ENCODE results near the gene CHCHD10. TPM values are rescaled to one million over a fixed set of nuclear protein-coding genes. Genes with fewer than 3 reads are reported as not detected.

Gene CHCHD10
- polyA plus RNA-seq, 1 of the 3 experiments (the other 2 are of a cell fraction): 70.1 TPM

- H3K27me3 ChIP-seq (ENCODE audit: insufficient read depth): no peaks in the 10 kb centered on the region
- no peaks in the 10 kb centered on the region for H3K79me2 ChIP-seq (ENCODE audit: insufficient read depth)
- no peak overlapping the region for H3K27ac ChIP-seq (ENCODE audit: low read depth in 2 of 2, low read length in 1 of 2)
- POLR2A ChIA-PET: interaction anchor here (0.9 to 1.6 kb wide), 4 partner anchors 12 to 76 kb away, joined by 3 to 4 read pairs (median 4); partner anchors contain the start of gene SMARCB1
- no peak overlapping the region; the same call in 1 of the 2 replicates for H3K4me2 ChIP-seq
- H3K4me3 ChIP-seq (ENCODE audit: low read depth in 2 of 2, low read length in 1 of 2): no peak overlapping the region
- H3K9ac ChIP-seq: no peak overlapping the region
- peaks cover 4 to 34% of the 10 kb centered on the region in 2 experiments; a peak in 2 of 4 replicates for H3K4me1 ChIP-seq (ENCODE audit: control insufficient read depth in 1 of 2, insufficient read depth in 2 of 2, low read depth in 1 of 2, low read length in 1 of 2)
- H3K9me2 ChIP-seq: no peaks in the 10 kb centered on the region
- DNase-seq: no peak
- H2AFZ ChIP-seq (ENCODE audit: low read depth): no peak overlapping the region
- no peak for TF ChIP-seq GABPA (IDR thresholded peaks at IDR 0.05; ENCODE audit: low read depth)
- TF ChIP-seq FOXM1 (IDR thresholded peaks at IDR 0.05; ENCODE audit: low read depth): no peak
- TF ChIP-seq REST (IDR thresholded peaks at IDR 0.05; ENCODE audit: low read depth, low read length): no peak
- no peak for TF ChIP-seq FOSL2 (IDR thresholded peaks at IDR 0.05; ENCODE audit: borderline replicate concordance, low read depth)
- TF ChIP-seq, protein P1, sequence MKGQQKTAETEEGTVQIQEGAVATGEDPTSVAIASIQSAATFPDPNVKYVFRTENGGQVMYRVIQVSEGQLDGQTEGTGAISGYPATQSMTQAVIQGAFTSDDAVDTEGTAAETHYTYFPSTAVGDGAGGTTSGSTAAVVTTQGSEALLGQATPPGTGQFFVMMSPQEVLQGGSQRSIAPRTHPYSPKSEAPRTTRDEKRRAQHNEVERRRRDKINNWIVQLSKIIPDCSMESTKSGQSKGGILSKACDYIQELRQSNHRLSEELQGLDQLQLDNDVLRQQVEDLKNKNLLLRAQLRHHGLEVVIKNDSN (IDR thresholded peaks at IDR 0.05; ENCODE audit: borderline replicate concordance, low read depth): no peak
- TF ChIP-seq MXI1 (IDR thresholded peaks at IDR 0.05; ENCODE audit: low read depth, low read length): no peak
- TF ChIP-seq ELF1 (IDR thresholded peaks at IDR 0.05): no peak
- H3K36me3 ChIP-seq (replicated peaks in 1 of 2; ENCODE audit: control insufficient read depth in 1 of 2, insufficient read depth in 2 of 2, low read length in 1 of 2): peaks cover 0 to 3% of the 10 kb centered on the region in 2 experiments
- no peaks in the 10 kb centered on the region for H3K9me3 ChIP-seq
- H3F3A ChIP-seq (replicated peaks; ENCODE audit: insufficient read depth): peaks cover 16% of the 10 kb centered on the region
- CTCF ChIA-PET: interaction anchor here (0.8 to 14.9 kb wide), 5 partner anchors 8 to 82 kb away, joined by 3 to 277 read pairs (median 11); partner anchors contain the start of gene SLC2A11
- H4K20me1 ChIP-seq (ENCODE audit: insufficient read depth): no peaks in the 10 kb centered on the region
- 100% methylated on average over 1 of the region's 2 CpGs for WGBS (ENCODE audit: low lambda C conversion rate)
Measured at GRCh38 chr22:23774922-23775436, 7.2 kb upstream of the CHCHD10 start.

DNA sequence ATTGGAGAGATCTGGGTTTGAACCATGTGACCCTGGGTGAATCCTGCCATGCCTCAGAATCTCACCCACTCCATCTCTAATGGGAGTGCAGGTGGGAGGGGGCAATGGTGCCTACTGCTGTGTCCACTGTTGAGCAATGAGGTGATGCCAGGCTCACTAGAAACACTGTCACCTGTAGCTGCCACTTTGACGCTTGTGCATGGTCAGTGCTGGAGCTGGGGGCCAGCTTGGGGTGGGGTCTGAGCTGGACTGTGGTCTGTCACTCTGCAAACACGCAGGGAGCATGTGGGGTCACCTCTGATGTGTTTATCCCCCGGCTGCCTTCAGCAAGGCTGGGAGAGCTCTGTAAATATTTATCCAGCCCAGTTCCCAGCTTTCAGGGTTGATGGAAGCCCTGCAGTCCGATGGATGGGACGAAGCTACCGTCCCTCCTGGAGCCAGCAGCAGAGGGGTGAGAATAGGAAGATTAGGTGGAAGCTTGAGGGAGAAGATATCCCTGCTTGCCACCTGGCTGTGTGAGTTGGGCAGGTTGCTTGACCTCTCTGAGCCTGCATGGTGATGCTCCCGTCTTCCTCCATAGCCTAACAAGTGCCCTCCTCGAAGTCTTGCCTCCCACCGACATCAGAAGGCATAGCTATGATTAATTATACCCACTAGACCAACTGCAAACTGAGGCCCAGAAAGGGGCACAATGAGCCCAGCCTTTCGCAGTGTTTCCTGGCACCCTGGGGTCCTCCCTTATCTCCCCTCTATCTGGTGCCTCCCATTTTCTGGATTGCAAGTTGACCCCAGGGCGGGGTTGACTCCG, 6.5 kb upstream of the CHCHD10 start:
- Histone ChIP-seq H3K27me3 (ENCODE audit: insufficient read depth) (no peaks in the 10 kb centered on the region), H3F3A (replicated peaks; ENCODE audit: insufficient read depth) (peaks cover 16% of the 10 kb centered on the region), H3K9ac (no peak overlapping the region), H3K36me3 (replicated peaks in 1 of 2; ENCODE audit: control insufficient read depth in 1 of 2, insufficient read depth in 2 of 2, low read length in 1 of 2) (no peaks in the 10 kb centered on the region), H3K9me2 (no peaks in the 10 kb centered on the region), H3K27ac (ENCODE audit: low read depth in 2 of 2, low read length in 1 of 2) (no peak overlapping the region), H4K20me1 (ENCODE audit: insufficient read depth) (no peaks in the 10 kb centered on the region), H3K4me2 (peak overlapping the region; percentile 86; the same call in 1 of the 2 replicates), H2AFZ (ENCODE audit: low read depth) (no peak overlapping the region), H3K79me2 (ENCODE audit: insufficient read depth) (no peaks in the 10 kb centered on the region), H3K4me3 (ENCODE audit: low read depth in 2 of 2, low read length in 1 of 2) (no peak overlapping the region), H3K4me1 (ENCODE audit: control insufficient read depth in 1 of 2, insufficient read depth in 2 of 2, low read depth in 1 of 2, low read length in 1 of 2) (peaks cover 4 to 34% of the 10 kb centered on the region in 2 experiments; a peak in 2 of 4 replicates), H3K9me3 (no peaks in the 10 kb centered on the region)
- ChIA-PET CTCF (interaction anchor here (0.9 to 14.9 kb wide), 4 partner anchors 15 to 83 kb away, joined by 4 to 277 read pairs (median 12); partner anchors contain the start of gene SLC2A11), POLR2A (interaction anchor here (0.9 to 1.6 kb wide), 4 partner anchors 12 to 76 kb away, joined by 3 to 4 read pairs (median 4); partner anchors contain the start of gene SMARCB1)
- 92% methylated on average over 11 of the region's 12 CpGs for WGBS (ENCODE audit: low lambda C conversion rate)
- DNase-seq: no peak
- TF ChIP-seq RCOR1 (IDR thresholded peaks at IDR 0.05; ENCODE audit: low read length) (no peak), FOSL2 (IDR thresholded peaks at IDR 0.05; ENCODE audit: borderline replicate concordance, low read depth) (no peak), REST (IDR thresholded peaks at IDR 0.05; ENCODE audit: low read depth, low read length) (no peak), FOXJ3 (CRISPR knock-in tag; IDR thresholded peaks at IDR 0.05) (no peak)
- TF ChIP-seq, protein P2, sequence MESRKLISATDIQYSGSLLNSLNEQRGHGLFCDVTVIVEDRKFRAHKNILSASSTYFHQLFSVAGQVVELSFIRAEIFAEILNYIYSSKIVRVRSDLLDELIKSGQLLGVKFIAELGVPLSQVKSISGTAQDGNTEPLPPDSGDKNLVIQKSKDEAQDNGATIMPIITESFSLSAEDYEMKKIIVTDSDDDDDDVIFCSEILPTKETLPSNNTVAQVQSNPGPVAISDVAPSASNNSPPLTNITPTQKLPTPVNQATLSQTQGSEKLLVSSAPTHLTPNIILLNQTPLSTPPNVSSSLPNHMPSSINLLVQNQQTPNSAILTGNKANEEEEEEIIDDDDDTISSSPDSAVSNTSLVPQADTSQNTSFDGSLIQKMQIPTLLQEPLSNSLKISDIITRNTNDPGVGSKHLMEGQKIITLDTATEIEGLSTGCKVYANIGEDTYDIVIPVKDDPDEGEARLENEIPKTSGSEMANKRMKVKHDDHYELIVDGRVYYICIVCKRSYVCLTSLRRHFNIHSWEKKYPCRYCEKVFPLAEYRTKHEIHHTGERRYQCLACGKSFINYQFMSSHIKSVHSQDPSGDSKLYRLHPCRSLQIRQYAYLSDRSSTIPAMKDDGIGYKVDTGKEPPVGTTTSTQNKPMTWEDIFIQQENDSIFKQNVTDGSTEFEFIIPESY (IDR thresholded peaks at IDR 0.05; ENCODE audit: borderline replicate concordance, low read depth): no peak
- TF ChIP-seq, protein P3, sequence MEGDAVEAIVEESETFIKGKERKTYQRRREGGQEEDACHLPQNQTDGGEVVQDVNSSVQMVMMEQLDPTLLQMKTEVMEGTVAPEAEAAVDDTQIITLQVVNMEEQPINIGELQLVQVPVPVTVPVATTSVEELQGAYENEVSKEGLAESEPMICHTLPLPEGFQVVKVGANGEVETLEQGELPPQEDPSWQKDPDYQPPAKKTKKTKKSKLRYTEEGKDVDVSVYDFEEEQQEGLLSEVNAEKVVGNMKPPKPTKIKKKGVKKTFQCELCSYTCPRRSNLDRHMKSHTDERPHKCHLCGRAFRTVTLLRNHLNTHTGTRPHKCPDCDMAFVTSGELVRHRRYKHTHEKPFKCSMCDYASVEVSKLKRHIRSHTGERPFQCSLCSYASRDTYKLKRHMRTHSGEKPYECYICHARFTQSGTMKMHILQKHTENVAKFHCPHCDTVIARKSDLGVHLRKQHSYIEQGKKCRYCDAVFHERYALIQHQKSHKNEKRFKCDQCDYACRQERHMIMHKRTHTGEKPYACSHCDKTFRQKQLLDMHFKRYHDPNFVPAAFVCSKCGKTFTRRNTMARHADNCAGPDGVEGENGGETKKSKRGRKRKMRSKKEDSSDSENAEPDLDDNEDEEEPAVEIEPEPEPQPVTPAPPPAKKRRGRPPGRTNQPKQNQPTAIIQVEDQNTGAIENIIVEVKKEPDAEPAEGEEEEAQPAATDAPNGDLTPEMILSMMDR (IDR thresholded peaks at IDR 0.05): no peak
